Measurements from ENCODE around the gene ZNF513.
"Not testable (repeated sequence)": the region's sequence is repeated elsewhere in the genome, so short reads cannot be mapped to it uniquely, and the experiment has no call there.

The ZNF513 gene

DNA sequence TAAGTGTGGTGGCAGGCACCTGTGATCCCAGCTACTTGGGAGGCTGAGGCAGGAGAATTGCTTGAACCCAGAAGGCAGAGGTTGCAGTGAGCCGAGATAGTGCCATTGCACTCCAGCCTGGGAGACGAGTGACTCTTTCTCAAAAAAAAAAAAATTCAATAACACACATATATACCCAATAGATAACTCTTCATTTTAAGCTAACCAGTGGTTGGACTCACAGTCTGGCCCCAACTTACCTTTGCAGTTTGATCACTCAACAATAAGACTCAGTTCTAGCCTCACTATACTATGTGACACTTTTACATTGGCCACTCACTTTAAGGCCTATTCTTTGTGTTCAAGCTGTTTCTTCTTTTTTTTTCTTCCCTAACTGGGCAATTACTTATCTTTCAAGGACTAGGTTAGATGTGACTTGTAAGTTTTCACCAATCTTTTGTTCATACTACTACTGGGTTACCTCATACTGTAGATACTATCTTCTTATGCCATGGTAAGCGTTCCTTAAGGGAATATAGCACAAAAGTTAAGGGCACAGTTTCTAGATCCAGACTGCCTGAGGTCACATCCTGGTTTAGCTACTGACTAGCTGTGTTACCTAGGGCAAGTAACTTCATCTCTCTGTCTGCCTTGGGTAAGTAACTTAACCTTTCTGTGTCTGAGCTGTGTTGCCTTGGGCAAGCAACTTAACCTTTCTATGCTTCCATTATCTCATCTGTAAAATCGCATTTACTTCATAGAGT is 17.7 kb downstream of the ZNF513 start:
- in situ Hi-C loops (cut with HindIII; ENCODE audit: low sequenced_read_pairs) = no loop called here

DNA sequence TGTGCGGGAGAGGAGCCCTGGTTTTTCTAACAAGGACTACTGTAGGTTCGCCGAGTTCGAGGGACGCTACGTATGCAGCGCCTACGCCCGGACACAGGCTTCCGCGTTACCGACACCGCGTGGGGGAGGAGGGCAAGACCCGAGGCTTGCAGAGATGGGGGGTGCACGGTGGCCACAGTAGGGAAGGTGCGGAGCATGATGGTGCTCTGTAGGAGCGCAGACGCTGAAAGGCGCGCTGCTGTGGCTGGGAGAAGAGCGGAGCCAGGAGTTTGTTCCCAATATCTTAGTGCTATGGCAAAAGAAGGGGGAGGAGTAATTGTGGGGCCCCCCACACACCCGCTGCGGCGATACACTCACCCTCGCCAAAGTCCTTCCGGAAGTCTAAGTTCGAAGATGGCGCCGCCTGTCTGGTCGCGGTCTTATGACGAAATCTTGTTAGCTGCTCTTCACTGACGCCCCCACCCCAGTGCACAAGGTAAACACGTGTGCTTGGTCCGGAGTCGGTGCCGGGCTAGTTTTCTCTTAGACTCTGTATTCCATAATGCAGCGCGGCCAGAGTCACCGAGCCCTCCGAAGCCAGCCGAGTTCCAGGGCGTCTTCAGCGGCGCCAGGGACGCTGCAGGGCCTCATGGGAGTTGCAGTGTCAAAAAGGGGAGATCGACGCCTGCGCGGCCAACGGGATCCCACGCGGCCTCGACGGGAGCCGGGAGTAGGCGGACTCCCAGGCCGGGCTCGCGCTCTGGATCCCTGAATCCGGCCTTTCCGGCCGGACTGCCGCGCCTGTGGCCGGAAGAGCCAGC is 24.0 kb downstream of the ZNF513 start, which contains the start of gene GTF3C2:
Gene GTF3C2, minus strand, starts transcription at position 383 of the 800 bp plus-strand sequence. CDS start 13,210 bp downstream, outside the sequence.
- in situ Hi-C loops (cut with HindIII; ENCODE audit: low sequenced_read_pairs) = no loop called here

DNA sequence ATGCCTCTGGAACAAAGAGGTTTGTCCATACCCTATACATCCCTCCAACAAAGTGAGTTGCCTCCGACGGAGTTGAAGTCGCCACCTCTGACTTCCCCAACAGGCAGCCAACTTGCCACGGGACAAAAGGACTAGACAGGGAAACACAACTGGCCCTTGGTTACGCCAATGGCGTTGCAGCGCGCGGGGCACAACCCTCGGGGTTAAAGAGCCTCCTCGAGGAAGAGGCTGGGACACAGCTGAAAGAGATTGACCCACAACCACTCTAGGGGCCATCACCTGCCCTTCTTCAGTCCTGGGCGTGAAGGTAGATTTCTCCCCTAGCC is 24.5 kb downstream of the ZNF513 start:
- in situ Hi-C loops (cut with HindIII; ENCODE audit: low sequenced_read_pairs) = no loop called here

DNA sequence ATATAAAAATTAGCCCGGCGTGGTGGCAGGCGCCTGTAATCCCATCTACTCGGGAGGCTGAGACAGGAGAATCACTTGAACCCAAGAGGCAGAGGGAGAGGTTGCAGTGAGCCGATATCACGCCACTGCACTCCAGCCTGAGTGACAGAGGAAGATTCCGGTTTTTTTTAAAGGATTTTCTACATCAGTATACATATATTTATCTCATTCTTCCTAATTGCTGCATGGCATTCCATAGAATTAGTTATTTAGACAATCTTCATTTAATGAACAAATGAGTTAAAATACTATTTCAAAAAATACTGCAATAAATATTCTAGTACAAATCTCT is 26.0 kb downstream of the ZNF513 start:
- in situ Hi-C loops (cut with HindIII; ENCODE audit: low sequenced_read_pairs) = no loop called here

DNA sequence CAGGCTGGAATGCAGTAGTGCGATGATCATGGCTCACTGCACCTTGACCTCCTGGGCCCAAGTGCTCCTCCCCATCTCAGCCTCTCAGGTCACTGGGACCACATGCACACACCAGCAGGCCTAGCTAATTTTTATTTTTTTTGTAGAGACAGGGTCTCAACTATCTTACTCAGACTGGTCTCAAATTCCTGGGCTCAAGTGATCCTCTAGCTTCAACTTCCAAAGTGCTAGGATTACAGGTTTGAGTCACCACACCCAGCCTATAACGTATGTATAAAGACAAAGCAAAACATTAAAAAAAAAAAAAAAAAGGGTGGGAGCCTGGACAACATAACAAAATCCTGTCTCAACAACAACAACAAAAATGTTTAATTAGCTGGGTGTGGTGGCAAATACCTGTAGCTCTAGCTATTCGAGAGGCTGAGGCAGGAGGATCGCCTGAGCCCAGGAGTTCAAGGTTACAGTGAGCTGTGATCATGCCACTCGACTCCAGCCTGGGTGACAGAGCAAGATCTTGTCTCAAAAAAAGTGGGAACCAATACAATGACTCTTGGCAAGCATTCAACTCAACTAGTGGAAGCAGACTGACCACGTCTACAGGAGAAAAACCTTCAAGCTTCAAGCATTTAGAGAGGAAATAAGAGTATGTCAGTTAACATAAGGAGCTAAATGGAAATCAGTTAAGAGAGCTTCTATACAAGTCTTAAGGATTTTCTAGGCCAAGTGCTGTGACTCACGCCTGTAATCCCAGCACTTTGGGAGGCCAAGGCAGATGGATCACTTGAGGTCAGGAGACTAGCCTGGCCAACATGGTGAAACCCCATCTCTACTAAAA is 26.6 kb downstream of the ZNF513 start:
- in situ Hi-C loops (cut with HindIII; ENCODE audit: low sequenced_read_pairs) = no loop called here

DNA sequence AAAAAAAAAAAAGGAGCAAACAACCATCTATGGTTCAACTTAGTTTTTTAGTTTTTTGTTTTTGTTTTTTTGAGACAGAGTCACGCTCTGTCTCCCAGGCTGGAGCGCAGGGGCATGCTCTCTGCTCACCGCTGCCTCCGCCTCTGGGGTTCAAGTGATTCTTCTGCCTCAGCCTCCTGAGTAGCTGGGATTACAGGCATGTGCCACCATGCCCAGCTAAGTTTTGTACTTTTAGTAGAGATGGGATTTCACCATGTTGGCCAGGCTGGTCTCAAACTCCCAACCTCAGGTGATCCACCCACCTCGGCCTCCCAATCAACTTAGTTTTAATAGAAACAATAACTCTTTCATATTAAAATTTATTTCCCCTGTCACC is 27.2 kb downstream of the ZNF513 start:
- in situ Hi-C loops (cut with HindIII; ENCODE audit: low sequenced_read_pairs) = not testable (repeated sequence)

DNA sequence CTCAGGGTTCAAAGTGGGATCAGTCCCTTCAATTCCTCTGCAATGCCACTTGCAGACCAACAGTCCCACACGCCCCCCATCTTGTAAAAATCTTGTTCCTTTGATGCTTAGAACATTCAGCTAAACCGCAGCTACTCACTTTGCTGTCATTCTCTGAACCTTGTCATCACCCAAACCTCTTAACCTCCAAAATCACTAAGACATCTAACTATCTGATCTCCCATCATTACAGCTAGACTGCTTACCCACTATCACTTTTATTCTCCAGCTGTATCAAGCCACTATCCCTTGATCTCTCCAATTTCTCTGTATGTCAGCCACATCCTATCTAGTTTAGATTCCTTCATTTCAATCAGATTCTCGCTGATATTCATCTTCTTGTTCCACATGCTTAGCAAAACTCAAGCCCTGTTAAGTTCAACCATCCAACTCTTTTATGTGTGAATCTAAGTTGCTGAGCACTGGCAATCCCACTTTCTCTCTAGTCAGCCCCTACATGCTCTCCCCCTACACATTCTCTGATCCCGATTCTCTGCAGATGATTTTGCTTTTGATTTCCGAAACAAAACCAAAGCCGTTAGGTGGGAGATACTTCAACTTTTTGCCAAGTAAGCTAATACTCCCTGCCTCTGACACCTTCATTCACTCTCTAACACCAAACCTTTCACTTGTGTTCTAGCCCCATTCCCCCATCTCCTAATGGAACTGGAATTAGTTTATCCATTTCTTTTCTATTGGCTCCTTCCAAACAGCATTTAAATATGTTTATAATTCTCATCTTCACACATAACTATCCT is 28.5 kb downstream of the ZNF513 start:
- in situ Hi-C loops (cut with HindIII; ENCODE audit: low sequenced_read_pairs) = no loop called here

DNA sequence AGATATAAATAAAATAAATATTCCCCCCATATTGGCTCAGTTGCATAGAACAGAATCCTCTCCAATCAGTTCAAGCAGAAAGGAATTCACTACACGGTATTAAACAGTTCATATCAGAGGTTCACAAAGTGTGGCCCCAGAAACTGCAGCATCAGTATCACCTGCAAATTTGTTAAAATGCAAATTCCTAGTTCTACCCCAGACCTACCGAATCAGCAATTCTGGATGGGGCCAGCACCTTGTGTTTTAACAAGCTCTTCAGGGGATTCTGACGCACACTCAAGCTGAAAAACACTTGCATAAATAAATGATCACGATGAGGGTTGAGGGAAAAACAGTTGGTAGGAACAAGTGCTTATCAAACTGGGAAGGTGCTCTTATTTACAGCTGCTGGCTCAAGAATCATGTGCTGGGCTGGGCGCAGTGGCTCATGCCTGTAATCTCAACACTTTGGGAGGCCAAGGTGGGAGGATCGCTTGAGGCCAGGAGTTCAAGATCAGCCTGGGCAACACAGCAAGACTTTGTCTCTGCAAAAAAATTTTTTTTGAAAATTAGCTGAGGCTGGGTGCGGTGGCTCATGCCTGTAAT is 30.3 kb downstream of the ZNF513 start:
- in situ Hi-C loops (cut with HindIII; ENCODE audit: low sequenced_read_pairs) = no loop called here

DNA sequence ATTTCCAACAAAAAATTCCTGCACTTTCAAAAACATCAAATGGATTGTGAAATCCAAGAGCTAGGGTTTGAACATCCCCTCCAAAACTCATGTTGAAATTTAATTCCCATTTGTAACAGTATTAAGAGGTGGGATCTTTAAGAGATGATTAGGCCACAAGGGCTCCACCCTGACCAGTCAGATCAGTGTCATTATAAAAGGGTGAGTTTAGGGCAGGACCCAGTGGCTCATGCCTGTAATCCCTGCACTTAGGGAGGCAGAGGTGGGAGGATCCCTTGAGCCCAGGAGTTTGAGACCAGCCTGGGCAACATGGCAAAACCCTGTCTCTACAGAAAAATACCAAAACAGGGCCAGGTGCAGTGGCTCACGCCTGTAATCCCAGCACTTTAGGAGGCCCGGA is 32.9 kb downstream of the ZNF513 start:
- in situ Hi-C loops (cut with HindIII; ENCODE audit: low sequenced_read_pairs) = no loop called here

DNA sequence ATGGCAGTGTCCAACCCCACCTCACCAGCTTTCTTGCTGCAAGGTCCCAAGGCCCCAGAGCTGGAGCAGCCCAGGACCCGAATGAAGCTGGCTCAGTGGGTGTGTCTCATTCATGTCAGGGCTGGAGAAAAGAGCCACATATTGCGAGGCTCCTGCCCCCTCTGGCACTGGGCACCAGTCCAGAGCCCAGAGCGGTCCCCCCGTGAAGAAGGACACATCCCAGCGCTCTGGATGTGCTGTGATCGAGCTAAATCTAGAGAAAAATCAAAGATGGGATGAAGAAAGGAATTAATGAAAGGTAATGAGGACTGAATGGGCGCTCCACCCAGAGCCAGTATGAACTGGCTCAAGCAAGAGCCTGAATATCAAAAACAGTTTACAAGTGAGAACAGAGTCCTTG is 44.4 kb downstream of the ZNF513 start:
- in situ Hi-C loops (cut with HindIII; ENCODE audit: low sequenced_read_pairs) = no loop called here

DNA sequence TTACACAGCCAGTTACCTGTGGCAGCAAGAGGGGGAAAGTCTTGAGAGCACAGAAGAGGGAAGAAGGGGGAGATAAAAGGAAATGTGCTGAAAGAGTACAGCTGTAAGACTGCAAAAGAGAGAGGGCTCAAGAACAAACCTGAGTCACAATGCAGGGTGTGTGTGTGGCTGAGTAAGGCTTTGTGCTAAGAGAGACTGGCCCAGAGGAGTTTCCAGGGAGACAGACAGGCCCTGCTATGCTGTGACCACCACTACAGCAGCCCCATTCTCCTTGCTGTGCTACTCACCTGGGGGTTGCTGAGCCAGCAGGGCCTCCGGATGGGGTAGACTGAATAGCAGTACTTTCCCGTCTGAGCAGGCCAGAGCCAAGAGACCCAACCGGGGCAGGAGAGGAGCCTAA is 45.2 kb downstream of the ZNF513 start:
- in situ Hi-C loops (cut with HindIII; ENCODE audit: low sequenced_read_pairs) = no loop called here
